Measurements from ENCODE around the gene PKIB.

DNA sequence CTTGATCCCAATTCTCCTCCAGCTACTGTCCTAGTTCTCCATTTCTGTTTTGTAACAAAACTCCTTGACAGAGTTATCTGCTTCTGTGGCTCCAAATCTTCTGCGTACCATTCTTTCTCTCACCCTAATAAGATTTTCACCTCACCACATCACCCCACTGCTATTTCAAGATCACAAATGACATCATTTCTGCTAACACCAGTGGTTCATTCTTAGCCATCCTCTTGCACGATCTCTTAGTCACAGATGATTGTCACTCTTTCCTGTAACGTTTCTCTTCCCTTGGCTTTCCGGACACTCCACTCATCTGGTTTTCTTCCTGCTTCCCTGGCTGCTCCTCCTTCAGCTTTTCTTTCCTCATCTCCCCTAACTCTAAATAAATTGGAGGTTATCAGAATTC, 112.5 kb downstream of the PKIB start:
- TF ChIP-seq POLR2A (IDR thresholded peaks at IDR 0.05): no peak
- TF ChIP-seq, protein P1, sequence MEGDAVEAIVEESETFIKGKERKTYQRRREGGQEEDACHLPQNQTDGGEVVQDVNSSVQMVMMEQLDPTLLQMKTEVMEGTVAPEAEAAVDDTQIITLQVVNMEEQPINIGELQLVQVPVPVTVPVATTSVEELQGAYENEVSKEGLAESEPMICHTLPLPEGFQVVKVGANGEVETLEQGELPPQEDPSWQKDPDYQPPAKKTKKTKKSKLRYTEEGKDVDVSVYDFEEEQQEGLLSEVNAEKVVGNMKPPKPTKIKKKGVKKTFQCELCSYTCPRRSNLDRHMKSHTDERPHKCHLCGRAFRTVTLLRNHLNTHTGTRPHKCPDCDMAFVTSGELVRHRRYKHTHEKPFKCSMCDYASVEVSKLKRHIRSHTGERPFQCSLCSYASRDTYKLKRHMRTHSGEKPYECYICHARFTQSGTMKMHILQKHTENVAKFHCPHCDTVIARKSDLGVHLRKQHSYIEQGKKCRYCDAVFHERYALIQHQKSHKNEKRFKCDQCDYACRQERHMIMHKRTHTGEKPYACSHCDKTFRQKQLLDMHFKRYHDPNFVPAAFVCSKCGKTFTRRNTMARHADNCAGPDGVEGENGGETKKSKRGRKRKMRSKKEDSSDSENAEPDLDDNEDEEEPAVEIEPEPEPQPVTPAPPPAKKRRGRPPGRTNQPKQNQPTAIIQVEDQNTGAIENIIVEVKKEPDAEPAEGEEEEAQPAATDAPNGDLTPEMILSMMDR (IDR thresholded peaks at IDR 0.05): no peak

Data from lower leg skin (tissue), 3 donors.